Gastroesophageal sphincter (tissue), 3 donors: ENCODE results near the gene ACTRT3.

Experiments used
- EP300 ChIP-seq: sonication (generic); formaldehyde crosslinking; IDR thresholded peaks from one replicate; pipeline ENCODE4 v1.6.1; 2017; ENCODE audit warnings: antibody characterized with exemption, mild to moderate bottlenecking
- POLR2A ChIP-seq, 2 donors: fragments of 450-650 bp; IDR thresholded peaks; one replicate each; pipeline ENCODE4 v1.6.1; 2017; ENCODE audit warnings: antibody characterized with exemption in 2 of 2, mild to moderate bottlenecking in 2 of 2, moderate library complexity in 1 of 2
- POLR2AphosphoS5 ChIP-seq: sonication (generic); formaldehyde crosslinking; IDR thresholded peaks from one replicate; pipeline ENCODE4 v1.6.1; 2017; ENCODE audit warnings: antibody characterized with exemption
- TF ChIP-seq, protein P1 (sequence below), 4 experiments: fragments of 200-600 bp in 2 of 4; fragments of 450-650 bp in 2 of 4; sonication (generic) in 1 of 4; IDR thresholded peaks; one replicate each; pipeline ENCODE4 v1.5.1; 2017 to 2019; ENCODE audit warnings: antibody characterized with exemption in 4 of 4, mild to moderate bottlenecking in 2 of 4, moderate library complexity in 2 of 4

DNA sequence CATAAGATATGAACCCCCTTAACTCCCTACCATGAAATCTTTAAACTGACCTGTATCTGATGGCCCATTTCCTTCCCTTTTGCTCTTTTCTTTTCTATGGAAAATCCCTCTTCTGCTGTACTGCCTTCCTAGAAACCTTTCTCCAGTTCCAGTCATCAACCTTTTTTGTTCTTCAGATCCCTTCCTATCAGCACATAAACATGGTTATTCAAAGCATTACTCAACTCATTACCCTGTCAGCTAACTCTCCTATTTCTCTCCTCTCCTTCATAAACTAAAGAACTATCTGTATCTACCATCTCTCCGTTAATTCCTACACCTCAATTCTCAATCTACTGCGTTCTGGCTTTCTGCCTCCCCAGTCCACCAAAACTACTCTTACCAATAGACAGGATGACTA, 17.5 kb downstream of the ACTRT3 start:
- TF ChIP-seq POLR2A (IDR thresholded peaks at IDR 0.05) (no peak), POLR2AphosphoS5 (no peak), EP300 (no peak)
- TF ChIP-seq, protein P1, sequence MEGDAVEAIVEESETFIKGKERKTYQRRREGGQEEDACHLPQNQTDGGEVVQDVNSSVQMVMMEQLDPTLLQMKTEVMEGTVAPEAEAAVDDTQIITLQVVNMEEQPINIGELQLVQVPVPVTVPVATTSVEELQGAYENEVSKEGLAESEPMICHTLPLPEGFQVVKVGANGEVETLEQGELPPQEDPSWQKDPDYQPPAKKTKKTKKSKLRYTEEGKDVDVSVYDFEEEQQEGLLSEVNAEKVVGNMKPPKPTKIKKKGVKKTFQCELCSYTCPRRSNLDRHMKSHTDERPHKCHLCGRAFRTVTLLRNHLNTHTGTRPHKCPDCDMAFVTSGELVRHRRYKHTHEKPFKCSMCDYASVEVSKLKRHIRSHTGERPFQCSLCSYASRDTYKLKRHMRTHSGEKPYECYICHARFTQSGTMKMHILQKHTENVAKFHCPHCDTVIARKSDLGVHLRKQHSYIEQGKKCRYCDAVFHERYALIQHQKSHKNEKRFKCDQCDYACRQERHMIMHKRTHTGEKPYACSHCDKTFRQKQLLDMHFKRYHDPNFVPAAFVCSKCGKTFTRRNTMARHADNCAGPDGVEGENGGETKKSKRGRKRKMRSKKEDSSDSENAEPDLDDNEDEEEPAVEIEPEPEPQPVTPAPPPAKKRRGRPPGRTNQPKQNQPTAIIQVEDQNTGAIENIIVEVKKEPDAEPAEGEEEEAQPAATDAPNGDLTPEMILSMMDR (IDR thresholded peaks at IDR 0.05) = no peak
